BLaER1 treated with 17β-estradiol and CSF1 and Interleukin-3, amounts not matched to agents 10 nM and 100 nM (cell line): ENCODE results near the gene SCAMP2.

Experiments
- H3K27ac ChIP-seq, 11 experiments: shearing (Covaris generic); formaldehyde crosslinking; 2 replicates each; pipeline ENCODE4 v1.8.1; 2022
- H3K27me3 ChIP-seq, 11 experiments: shearing (Covaris generic); formaldehyde crosslinking; 2 replicates each; pipeline ENCODE4 v1.8.1; 2022
- H3K36me3 ChIP-seq, 11 experiments: shearing (Covaris generic); formaldehyde crosslinking; 2 replicates each; pipeline ENCODE4 v1.8.1; 2022
- H3K4me1 ChIP-seq, 10 experiments: shearing (Covaris generic); formaldehyde crosslinking; 2 replicates each; pipeline ENCODE4 v1.8.1; 2022
- H3K4me2 ChIP-seq, 11 experiments: shearing (Covaris generic); formaldehyde crosslinking; 2 replicates each; pipeline ENCODE4 v1.8.1; 2022
- H3K4me3 ChIP-seq, 10 experiments: shearing (Covaris generic); formaldehyde crosslinking; 2 replicates each; pipeline ENCODE4 v1.8.1; 2022
- H3K9ac ChIP-seq, 11 experiments: shearing (Covaris generic); formaldehyde crosslinking; 2 replicates each; pipeline ENCODE4 v1.8.1; 2022
- H3K9me3 ChIP-seq, 11 experiments: shearing (Covaris generic); formaldehyde crosslinking; replicated peaks in 1 of 11; 2 replicates each; pipeline ENCODE4 v1.8.1; 2022
- H4K20me1 ChIP-seq, 11 experiments: shearing (Covaris generic); formaldehyde crosslinking; 2 replicates each; pipeline ENCODE4 v1.8.1; 2022
- Cebpa-rat ChIP-seq, 11 experiments: shearing (Covaris generic); IDR thresholded peaks; 2 replicates each; pipeline ENCODE4 v1.8.1; 2022

SCAMP2 gene

GRCh38 chr15:74869726-74870407 is 3.3 kb downstream of the SCAMP2 start:
- TF ChIP-seq Cebpa-rat (IDR thresholded peaks at IDR 0.05) = no peak
- Histone ChIP-seq H3K9me3 (peaks cover 0 to 14% (median 9%) of the 10 kb centered on the region in 11 experiments; a peak in 10 of 22 replicates), H3K27ac (peak overlapping the region; percentile 89 to 100 (median 96)), H3K36me3 (peaks cover 5 to 27% (median 20%) of the 10 kb centered on the region in 11 experiments; a peak in 16 of 22 replicates), H3K9ac (peak overlapping the region; percentile 90 to 99 (median 96)), H3K4me3 (peak overlapping the region; percentile 17 to 87 (median 58); a peak in 16 of 20 replicates), H3K4me2 (peak overlapping the region; percentile 89 to 100 (median 98)), H3K4me1 (peaks cover 77 to 83% (median 81%) of the 10 kb centered on the region in 10 experiments), H3K27me3 (no peaks in the 10 kb centered on the region), H4K20me1 (peaks cover 0 to 77% (median 12%) of the 10 kb centered on the region in 11 experiments; a peak in 17 of 22 replicates)

GRCh38 chr15:74869372-74869725 is 3.8 kb downstream of the SCAMP2 start:
- Histone ChIP-seq H3K36me3 (peaks cover 5 to 30% (median 22%) of the 10 kb centered on the region in 11 experiments; a peak in 17 of 22 replicates), H3K4me1 (peaks cover 82 to 88% (median 85%) of the 10 kb centered on the region in 10 experiments), H4K20me1 (peaks cover 5 to 82% (median 17%) of the 10 kb centered on the region in 11 experiments; a peak in 20 of 22 replicates), H3K9me3 (peaks cover 0 to 14% (median 9%) of the 10 kb centered on the region in 11 experiments; a peak in 10 of 22 replicates), H3K27me3 (no peaks in the 10 kb centered on the region), H3K27ac (peak overlapping the region; percentile 89 to 100 (median 95)), H3K4me2 (peak overlapping the region; percentile 77 to 100 (median 98)), H3K4me3 (peak overlapping the region in 7 of 10 experiments; percentile 17 to 55 (median 46); a peak in 13 of 20 replicates), H3K9ac (peak overlapping the region; percentile 68 to 99 (median 95))
- no peak for TF ChIP-seq Cebpa-rat (IDR thresholded peaks at IDR 0.05)

- Histone ChIP-seq H3K27ac (peak overlapping the region; percentile 89 to 100 (median 95)), H3K36me3 (peaks cover 5 to 42% (median 27%) of the 10 kb centered on the region in 11 experiments; a peak in 19 of 22 replicates), H3K4me1 (peaks cover 83 to 93% (median 89%) of the 10 kb centered on the region in 10 experiments), H4K20me1 (peaks cover 17 to 94% (median 30%) of the 10 kb centered on the region in 11 experiments; a peak in 20 of 22 replicates), H3K27me3 (no peaks in the 10 kb centered on the region), H3K9ac (peak overlapping the region in 10 of 11 experiments; percentile 21 to 99 (median 95); a peak in 20 of 22 replicates), H3K4me2 (peak overlapping the region; percentile 77 to 100 (median 98)), H3K4me3 (peak overlapping the region in 8 of 10 experiments; percentile 7 to 55 (median 38); a peak in 9 of 20 replicates), H3K9me3 (peaks cover 0 to 14% (median 9%) of the 10 kb centered on the region in 11 experiments; a peak in 10 of 22 replicates)
- TF ChIP-seq Cebpa-rat (IDR thresholded peaks at IDR 0.05) = peak in 2 of 11 experiments; percentile 9 to 34; a peak in 2 of 22 replicates
Measured at GRCh38 chr15:74868059-74868458, 5.1 kb downstream of the SCAMP2 start.

- Histone ChIP-seq H3K9ac (peak overlapping the region in 9 of 11 experiments; percentile 68 to 99 (median 94); a peak in 19 of 22 replicates), H3K27me3 (no peaks in the 10 kb centered on the region), H4K20me1 (peaks cover 23 to 96% (median 32%) of the 10 kb centered on the region in 11 experiments; a peak in 20 of 22 replicates), H3K9me3 (peaks cover 0 to 14% (median 9%) of the 10 kb centered on the region in 11 experiments; a peak in 10 of 22 replicates), H3K4me2 (peak overlapping the region; percentile 77 to 100 (median 98)), H3K36me3 (peaks cover 5 to 45% (median 27%) of the 10 kb centered on the region in 11 experiments; a peak in 19 of 22 replicates), H3K4me3 (peak overlapping the region in 8 of 10 experiments; percentile 4 to 42 (median 9); a peak in 6 of 20 replicates), H3K4me1 (peaks cover 82 to 95% (median 90%) of the 10 kb centered on the region in 10 experiments), H3K27ac (peak overlapping the region; percentile 89 to 100 (median 95); a peak in 21 of 22 replicates)
- TF ChIP-seq Cebpa-rat (IDR thresholded peaks at IDR 0.05) = no peak
Measured at GRCh38 chr15:74867466-74868038, 5.6 kb downstream of the SCAMP2 start.

- H3K4me2 ChIP-seq = peak overlapping the region; percentile 41 to 100 (median 96)
- peaks cover 17 to 96% (median 43%) of the 10 kb centered on the region in 11 experiments; a peak in 20 of 22 replicates for H4K20me1 ChIP-seq
- peaks cover 67 to 86% (median 80%) of the 10 kb centered on the region in 10 experiments for H3K4me1 ChIP-seq
- no peak for TF ChIP-seq Cebpa-rat (IDR thresholded peaks at IDR 0.05)
- no peak overlapping the region for H3K4me3 ChIP-seq
- H3K27ac ChIP-seq = peak overlapping the region; percentile 10 to 100 (median 48); a peak in 17 of 22 replicates
- peaks cover 0 to 14% (median 9%) of the 10 kb centered on the region in 11 experiments; a peak in 10 of 22 replicates for H3K9me3 ChIP-seq
- H3K36me3 ChIP-seq = peaks cover 5 to 45% (median 27%) of the 10 kb centered on the region in 11 experiments; a peak in 19 of 22 replicates
- no peaks in the 10 kb centered on the region for H3K27me3 ChIP-seq
- peak overlapping the region in 8 of 11 experiments; percentile 2 to 27 (median 16); a peak in 7 of 22 replicates for H3K9ac ChIP-seq
Measured at GRCh38 chr15:74866090-74866489, 7.1 kb downstream of the SCAMP2 start.

- Histone ChIP-seq H3K9me3 (peaks cover 0 to 14% (median 9%) of the 10 kb centered on the region in 11 experiments; a peak in 10 of 22 replicates), H3K9ac (no peak overlapping the region; a peak in 1 of 22 replicates), H3K27me3 (no peaks in the 10 kb centered on the region), H3K4me1 (peaks cover 62 to 86% (median 80%) of the 10 kb centered on the region in 10 experiments), H4K20me1 (peaks cover 17 to 96% (median 47%) of the 10 kb centered on the region in 11 experiments; a peak in 19 of 22 replicates), H3K36me3 (peaks cover 5 to 45% (median 27%) of the 10 kb centered on the region in 11 experiments; a peak in 19 of 22 replicates), H3K4me3 (no peak overlapping the region), H3K27ac (peak overlapping the region in 1 of 11 experiments; percentile 15; a peak in 4 of 22 replicates), H3K4me2 (peak overlapping the region; percentile 35 to 99 (median 73); a peak in 18 of 22 replicates)
- no peak for TF ChIP-seq Cebpa-rat (IDR thresholded peaks at IDR 0.05)
Measured at GRCh38 chr15:74865316-74865715, 7.8 kb downstream of the SCAMP2 start.

- Histone ChIP-seq H3K27ac (peak overlapping the region in 3 of 11 experiments; percentile 1 to 35 (median 28); a peak in 3 of 22 replicates), H3K9me3 (peaks cover 0 to 14% (median 9%) of the 10 kb centered on the region in 11 experiments; a peak in 10 of 22 replicates), H3K4me3 (no peak overlapping the region), H3K9ac (peak overlapping the region in 1 of 11 experiments; percentile 28; a peak in 1 of 22 replicates), H3K4me1 (peaks cover 62 to 89% (median 82%) of the 10 kb centered on the region in 10 experiments), H4K20me1 (peaks cover 26 to 98% (median 56%) of the 10 kb centered on the region in 11 experiments; a peak in 20 of 22 replicates), H3K27me3 (no peaks in the 10 kb centered on the region), H3K36me3 (peaks cover 5 to 44% (median 27%) of the 10 kb centered on the region in 11 experiments; a peak in 19 of 22 replicates), H3K4me2 (peak overlapping the region in 7 of 11 experiments; percentile 15 to 98 (median 49); a peak in 11 of 22 replicates)
- no peak for TF ChIP-seq Cebpa-rat (IDR thresholded peaks at IDR 0.05)
Measured at GRCh38 chr15:74864296-74864695, 8.9 kb downstream of the SCAMP2 start.
